Measurements from ENCODE around the gene CRNKL1.

CRNKL1 gene

GRCh38 chr20:20052074-20052970 lies at the start of gene CRNKL1, which contains the start of gene CFAP61:
Gene CRNKL1 (minus strand): TSS chr20:20052466. CDS start chr20:20052342, 124 bp downstream.
Gene CFAP61 (plus strand): TSS chr20:20052532. CDS start chr20:20056654, 4,122 bp downstream.
- DNase-seq, result peak; percentile 95

DNA sequence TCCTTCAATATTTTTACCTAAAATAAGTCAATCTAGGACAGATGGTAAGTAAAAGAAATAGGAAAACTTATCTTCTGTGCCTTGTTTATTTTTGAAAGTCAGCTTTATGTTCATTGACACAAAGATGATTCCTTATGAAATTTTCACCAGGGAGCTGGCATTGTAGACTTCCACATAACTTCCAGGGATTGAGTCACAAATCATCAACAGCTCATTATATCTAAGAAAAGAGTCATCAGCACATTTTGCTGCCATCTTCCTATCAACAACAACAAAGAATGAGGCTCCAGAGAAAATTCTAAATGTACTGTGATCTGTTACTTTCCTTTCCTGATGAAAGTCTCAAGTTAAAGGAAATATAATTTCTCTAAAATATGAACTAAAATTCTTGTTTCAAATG lies 48.6 kb upstream of the CRNKL1 start:
- DNase-seq, result no peak

- DNase-seq, result peak; percentile 10
Observed at GRCh38 chr20:20096421-20096820, 44.2 kb upstream of the CRNKL1 start.

- no peak for DNase-seq
Observed at GRCh38 chr20:20095114-20095872, 43.0 kb upstream of the CRNKL1 start.

GRCh38 chr20:20094410-20094809 lies 42.1 kb upstream of the CRNKL1 start:
- DNase-seq, result no peak

- no peak for DNase-seq
Observed at GRCh38 chr20:20092827-20093226, 40.6 kb upstream of the CRNKL1 start.

DNA sequence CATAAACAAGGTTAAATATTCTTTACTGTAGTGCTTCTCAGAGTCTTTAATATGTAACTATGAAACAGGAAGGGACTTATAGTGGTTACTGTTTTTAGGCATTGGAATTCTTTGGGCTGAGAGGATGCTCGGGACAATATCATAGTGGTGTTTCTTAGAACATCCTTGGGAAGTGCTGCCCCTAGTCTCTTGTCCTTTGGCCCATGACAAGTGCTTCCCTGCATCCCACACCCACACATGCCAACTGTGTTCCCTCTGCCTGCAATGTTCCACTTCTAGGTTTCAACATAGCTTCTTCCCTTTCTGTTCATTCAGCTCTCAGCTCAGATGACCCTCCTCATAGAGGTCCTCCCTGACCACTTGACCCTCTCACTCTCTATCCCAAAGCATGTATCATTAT lies 37.7 kb upstream of the CRNKL1 start:
- DNase-seq, result no peak

DNA sequence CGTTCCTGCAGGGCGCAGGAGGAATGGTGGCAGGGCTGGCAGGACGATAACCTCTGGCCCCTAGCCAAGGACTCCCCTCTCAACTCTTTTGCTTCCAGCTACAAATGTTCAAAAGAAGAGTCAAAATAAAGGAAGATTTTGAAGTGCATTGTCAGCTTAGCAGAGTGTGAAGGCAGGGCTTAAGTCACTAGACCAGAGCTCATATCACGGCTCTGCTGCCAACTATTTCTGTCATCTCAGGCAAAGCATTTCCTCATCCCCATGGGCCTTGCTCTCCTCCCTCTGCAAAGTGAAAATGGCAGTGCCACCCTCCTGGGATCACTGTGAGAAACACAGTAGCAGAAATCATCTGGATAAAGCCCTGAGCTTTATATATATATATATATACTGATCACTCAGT lies 36.8 kb upstream of the CRNKL1 start:
- DNase-seq, result no peak

DNA sequence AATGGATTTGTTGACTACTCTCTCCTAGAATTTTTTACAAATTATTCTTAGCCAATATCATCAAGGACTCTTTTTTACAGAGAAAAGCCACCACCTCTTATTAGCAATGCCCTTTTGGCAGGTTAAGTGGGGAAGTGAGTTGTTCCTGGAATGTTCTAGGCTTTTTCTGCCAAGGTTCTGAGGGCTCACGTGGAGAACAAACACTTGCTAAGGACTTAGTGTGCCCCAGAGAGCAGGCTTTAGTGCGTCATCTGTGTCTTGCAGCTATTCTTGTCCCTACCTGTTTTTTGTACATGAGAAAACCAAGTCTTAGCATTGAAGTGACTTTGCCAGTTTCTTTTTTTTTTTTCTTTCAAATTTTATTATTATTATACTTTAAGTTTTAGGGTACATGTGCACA lies 33.5 kb upstream of the CRNKL1 start:
- no peak for DNase-seq

DNA sequence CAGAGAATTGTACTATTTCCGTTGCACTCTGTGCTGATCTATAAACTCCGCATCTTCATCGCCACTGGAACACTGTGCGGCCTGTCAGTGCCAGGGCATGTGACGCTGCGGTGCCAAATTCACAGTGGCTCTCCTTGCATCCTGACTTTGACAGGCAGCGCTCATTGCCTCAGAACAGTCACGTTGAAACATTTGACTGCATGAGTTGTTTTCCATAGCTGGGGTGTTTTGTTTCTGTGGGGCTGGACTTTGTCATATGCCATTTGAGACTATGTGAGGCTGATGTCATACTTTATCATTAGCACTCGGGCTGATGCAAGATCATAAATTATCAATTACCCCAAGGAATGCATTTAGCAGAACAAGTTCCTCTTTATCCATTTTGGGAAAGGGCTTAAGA lies 32.8 kb upstream of the CRNKL1 start:
- no peak for DNase-seq

GRCh38 chr20:20084296-20084752 lies 32.1 kb upstream of the CRNKL1 start:
- no peak for DNase-seq

DNA sequence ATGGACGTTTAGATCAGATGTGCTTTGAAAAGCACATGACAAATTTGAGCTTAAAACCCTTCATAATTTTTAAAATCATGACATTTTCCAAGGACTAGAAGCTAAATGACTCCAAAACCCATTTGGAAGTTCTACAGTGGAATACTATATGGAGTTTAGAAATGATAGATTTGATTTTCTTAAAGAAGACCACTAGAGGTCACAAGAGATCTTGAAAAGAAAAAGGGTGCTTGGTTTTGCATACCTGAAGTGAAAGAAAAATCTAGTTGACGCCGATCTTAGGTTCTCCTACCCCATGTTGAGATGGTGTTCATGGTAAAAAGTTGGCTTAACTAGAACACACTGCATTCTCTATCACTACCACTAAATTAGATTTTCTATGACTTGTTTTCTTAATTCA lies 31.5 kb upstream of the CRNKL1 start:
- DNase-seq, result peak; percentile 87

DNA sequence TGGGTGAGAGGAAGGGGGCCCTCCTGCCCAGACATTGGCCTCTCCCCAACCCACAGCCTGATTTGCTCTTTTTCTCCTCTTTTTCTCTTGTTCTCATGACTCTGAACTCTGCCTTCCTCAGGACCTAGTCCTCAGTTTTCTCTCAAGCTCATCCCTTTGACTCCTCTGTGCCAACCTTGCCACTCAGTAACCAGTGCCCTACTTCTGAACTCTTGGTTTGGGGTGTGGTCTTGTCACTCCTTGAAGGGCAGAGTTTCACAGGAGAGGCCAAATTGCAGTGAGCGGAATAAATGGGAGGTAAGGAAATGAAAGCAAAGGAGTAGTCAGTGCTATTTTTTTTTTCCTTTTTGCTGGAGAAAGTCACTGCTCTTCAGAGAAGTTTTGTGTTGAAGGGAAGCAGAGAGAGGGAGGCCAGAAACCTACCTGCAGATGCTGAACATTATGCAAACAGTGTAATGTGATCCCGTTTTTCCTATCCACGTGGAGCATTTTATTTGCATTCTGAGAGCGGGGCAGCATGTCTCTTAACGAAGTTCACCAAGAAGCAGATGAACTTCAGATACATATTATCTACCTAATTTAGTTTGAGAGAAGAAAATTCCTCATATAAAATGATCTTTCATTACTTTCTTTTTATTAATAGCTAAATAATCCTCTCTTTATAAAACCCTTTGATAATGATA lies 27.0 kb upstream of the CRNKL1 start:
- DNase-seq, result peak; percentile 40

DNA sequence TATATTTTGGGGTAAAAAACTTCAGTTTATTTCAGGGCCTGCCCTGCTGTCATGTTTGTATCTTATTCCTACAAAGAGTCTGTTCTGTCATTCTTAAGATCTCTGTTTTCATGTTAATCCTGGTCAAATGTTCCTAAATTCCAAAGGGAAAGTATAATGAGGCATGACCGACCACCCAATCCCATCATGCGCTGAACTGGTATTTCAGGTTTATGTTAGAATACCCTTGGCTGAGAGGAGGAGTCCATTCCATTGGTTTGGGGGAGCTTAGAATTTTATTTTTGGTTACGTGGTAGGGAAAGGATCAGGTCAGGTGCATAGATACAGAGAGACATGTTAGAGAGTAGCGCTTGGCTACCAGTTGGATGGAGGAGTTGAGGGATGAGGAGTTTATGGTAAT lies 25.8 kb upstream of the CRNKL1 start:
- no peak for DNase-seq

DNA sequence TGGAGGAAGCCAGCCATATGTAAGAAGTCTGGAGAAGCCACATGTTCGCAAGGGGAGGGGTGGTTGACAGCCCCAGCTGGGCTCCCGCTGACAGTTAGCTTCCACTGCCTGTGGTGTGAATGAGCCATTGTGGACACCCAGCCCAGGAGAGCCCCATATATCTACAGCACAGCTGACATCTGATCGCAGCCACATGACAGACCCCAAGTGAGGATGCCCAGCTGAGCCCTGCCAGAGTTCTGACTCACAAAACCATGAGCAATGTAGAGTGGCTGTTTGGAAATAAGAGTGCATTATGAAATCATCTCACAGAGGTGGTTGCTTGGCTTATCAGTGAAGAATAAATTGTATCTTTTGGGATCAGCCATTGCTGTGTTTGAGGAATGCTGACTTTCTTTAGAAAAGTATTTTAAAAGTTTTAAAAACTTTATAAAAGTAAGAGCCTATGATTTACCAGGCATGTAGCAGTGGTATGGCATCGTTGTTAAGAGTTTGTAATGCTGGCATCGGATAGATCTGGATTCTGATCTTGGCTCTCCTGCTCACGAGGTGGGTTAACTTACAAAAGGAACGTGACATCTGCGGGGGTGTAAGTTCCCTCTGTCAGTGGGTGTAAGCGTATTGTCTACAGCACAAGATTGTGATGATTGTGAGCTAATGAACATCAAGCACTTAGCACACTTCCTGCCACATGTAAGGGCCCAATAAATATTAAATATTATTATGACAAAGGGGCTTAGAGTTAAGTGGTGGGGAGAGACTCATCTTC lies 24.2 kb upstream of the CRNKL1 start:
- DNase-seq, result no peak

DNA sequence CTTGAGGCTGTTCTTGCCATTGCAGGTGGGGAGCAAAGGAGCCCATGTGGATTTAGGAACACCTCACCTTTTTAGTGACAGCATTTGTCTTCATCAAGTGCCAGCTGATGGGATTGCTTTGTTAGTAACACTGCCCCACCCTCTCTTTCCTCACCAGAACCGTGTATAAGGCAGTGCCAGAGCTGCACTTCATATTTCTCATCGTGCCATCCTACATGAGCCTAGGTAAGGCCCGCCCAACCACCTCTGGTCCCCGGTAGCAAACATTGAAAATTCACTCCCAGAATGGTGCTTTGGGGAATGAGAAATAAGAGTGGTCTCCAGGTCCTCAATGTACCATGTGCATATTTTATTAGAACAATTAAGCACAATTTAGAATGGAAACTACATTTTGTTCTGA lies 22.8 kb upstream of the CRNKL1 start:
- no peak for DNase-seq

DNA sequence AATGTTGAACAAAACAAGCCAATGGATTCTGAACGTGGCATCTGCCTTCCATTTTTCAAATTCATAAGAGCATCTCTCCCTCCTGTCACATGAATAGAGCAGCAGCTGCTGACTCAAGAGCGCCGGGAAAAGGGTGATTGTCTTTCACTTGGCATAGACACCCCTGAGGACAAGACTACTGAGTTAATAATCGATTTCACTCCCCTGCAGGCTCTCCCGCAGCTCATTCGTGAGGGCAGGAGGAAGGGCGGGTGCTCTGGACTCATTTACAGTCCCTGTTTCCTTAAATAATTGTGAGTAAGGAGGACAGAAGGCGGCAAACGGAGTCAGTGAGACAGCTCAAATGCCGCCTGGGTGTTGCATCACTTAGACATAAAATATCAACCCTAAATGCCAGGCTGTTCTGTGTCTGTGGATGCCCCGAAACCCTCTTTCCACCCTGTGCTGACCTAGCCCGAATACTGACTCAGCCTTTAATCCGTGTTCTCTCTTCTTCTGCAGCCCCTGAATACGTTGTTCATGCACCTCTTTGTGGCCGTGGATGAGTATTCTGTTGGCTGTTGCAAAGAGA lies 21.6 kb upstream of the CRNKL1 start:
- peak; percentile 93 for DNase-seq

DNA sequence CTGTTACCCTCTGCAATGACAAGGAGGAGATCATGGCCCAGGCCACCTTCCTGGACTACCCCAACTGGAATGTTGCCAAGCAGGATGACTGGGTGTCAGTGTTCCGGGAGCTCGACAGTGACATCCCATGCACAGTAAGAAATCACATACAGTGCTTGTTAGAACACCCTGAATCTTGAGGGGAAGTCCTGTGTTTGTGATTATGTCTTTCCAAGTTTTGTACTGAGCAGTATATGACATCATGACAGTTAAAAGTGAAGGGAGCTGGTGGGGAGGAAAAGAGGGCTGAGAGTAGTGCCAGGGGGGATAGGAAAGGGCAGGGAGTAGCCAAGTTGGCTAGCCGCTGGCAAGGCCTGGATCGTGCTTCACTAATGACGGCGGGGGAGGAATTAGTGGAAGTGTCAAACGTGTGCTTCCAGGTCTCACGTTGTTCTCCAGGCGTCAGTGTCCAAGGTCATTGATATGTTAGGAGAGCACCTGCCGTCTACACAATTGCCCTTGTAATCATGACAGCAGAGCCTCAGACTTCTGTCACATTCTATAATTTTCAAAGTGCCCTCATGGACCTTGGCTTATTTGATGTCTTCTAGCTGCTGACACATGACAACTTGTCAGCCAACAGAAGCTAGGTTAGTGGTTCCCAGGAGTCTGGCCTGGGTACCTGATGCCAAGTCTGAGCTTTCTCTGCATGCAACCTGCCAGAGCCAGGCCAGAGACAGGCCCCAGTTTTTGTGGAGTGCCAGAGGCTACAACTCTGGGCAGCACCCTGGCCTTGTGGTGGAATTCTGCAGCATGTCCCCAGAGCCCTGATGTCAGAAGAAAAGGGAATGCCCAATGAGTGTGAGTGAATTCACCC lies 18.8 kb upstream of the CRNKL1 start:
- peak; percentile 22 for DNase-seq

GRCh38 chr20:20065361-20065760 lies 13.1 kb upstream of the CRNKL1 start:
- no peak for DNase-seq

- DNase-seq, result no peak
Observed at GRCh38 chr20:20063941-20064702, 11.9 kb upstream of the CRNKL1 start.

Measured in NCI-H1092 treated with DMSO at 0.1 percent for 48 hours (cell line).